ENCODE results near the gene SHISAL2B.
"Not testable (repeated sequence)": the region's sequence is repeated elsewhere in the genome, so short reads cannot be mapped to it uniquely, and the experiment has no call there.

SHISAL2B gene

DNA sequence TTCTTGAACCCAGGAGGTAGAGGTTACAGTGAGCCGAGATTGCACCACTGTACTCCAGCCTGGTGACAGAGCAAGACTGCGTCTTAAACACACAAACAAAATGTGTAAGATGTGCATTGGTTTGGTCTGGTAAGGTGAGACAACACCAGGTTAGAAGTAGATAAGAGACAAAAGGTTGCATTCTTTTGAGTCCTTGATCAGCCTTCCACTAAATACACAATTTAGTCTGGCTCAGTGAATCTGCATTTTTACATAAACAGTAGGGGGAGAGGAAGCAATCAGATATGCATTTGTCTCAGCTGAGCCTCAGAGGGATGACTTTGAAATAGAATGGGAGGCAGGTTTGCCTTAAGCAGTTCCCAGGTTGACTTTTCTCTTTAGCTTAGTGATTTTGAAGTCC lies 15.8 kb downstream of the SHISAL2B start:
- not testable (repeated sequence) for DNase-seq

DNA sequence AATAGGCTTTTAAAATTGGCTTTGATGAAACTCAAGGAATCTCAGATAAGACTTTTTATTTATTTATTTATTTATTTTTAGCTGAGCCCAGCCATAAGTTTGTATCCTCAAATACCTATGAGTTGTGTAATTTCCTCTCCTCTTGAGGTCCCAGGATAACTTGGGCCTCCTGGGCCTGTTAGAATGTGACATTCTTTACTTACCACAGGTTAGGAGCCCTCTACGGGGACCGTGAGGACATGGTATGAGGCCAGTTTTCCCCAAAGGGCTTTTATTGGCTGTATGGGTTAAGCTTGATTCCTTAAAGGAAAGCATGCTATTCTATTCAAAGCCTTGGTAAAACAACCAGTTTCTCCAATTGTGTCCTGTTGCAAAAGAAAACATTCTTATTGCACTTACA lies 16.9 kb downstream of the SHISAL2B start:
- DNase-seq, result no peak

GRCh38 chr5:64714495-64714894 lies 24.2 kb downstream of the SHISAL2B start:
- not testable (repeated sequence) for DNase-seq

GRCh38 chr5:64722588-64722987 lies 32.3 kb downstream of the SHISAL2B start:
- no peak for DNase-seq

DNA sequence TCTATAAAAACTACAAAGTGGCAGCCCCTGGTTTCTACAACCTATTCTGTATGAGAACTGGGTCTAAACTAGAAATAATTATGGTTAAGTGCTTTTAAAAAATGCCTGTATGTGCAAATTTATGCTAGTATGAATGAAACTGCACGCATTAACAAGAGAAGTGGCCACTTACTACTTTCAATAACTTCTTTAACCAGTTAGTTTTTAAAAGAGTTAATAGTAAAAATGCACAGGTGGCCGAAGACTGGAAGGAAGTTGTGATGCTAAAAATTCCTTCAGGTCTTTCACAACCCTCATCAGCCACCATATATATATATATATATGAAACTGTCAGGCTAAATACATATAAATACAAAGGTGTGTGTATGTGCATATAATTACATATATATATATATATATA lies 36.8 kb downstream of the SHISAL2B start:
- no peak for DNase-seq

GRCh38 chr5:64742411-64742810 lies 52.1 kb downstream of the SHISAL2B start:
- no peak for DNase-seq

GRCh38 chr5:64742821-64743220 lies 52.5 kb downstream of the SHISAL2B start:
- DNase-seq, result no peak

GRCh38 chr5:64744914-64745313 lies 54.6 kb downstream of the SHISAL2B start:
- DNase-seq, result no peak

- no peak for DNase-seq
Measured at GRCh38 chr5:64746446-64746845, 56.1 kb downstream of the SHISAL2B start.

DNA sequence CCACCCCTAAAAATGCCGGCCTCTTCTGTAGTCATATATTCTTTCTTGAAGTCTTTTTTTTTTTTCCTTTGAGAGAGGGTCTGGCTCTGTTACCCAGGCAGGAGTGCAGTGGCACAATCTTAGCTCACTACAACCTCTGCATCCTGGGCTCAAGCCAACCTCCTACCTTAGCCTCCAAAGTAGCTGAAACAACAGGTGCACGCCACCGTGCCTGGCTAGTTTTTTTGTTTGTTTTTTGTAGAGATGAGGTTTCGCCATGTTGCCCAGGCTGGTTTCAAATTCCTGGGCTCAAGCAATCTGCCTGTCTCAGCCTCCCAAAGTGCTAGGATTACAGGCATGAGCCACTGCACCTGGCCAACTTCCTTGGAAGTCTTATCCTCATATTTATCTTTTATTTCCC lies 59.1 kb downstream of the SHISAL2B start:
- DNase-seq, result no peak

- no peak for DNase-seq
Measured at GRCh38 chr5:64754066-64754465, 63.8 kb downstream of the SHISAL2B start.

DNA sequence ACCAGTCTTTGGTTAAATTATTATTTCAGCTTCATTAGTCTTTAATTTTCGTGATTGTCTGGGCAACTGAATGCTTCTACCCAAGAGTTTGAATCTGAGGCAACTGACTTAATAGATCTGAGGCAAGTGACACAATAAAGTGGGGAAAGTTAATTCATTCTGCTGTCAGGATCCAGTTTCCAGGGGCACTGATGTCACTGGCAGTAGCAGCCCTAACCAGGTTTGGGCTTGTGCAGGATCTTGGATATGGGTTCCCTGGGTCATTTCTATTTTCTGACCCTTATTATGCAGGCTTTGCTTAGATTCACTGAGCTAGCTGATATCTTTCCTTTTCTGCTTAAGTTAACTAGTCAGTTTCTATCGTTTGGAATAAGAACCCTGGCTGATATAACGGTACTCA lies 68.6 kb downstream of the SHISAL2B start:
- DNase-seq, result no peak

GRCh38 chr5:64759960-64760660 lies 69.8 kb downstream of the SHISAL2B start:
- DNase-seq, result no peak

DNA sequence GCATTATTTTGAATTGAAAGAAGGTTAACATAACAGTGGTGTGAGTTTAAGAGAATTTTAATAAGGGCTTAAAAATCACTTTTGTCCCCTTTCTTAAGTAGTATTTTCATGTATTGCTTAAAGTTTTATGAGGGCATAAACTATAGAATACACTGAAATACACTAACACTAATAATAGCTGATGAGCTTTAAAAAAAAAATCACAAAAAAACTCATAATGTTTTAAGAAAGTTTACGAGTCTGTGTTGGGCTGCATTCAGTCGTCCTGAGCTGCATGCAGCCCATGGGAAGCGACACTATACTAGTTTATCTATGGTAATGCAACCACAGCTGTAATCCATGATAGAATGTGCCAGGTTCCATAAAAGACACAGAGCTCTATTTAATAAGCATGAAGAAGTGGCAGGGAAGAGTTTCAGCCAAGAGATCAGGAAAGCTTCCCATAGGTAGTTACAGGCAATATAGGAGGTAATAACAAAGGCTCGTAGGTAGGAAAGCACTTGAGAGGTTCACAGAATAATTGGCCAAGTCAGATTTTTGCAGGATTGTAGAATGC lies 73.7 kb downstream of the SHISAL2B start:
- no peak for DNase-seq

DNA sequence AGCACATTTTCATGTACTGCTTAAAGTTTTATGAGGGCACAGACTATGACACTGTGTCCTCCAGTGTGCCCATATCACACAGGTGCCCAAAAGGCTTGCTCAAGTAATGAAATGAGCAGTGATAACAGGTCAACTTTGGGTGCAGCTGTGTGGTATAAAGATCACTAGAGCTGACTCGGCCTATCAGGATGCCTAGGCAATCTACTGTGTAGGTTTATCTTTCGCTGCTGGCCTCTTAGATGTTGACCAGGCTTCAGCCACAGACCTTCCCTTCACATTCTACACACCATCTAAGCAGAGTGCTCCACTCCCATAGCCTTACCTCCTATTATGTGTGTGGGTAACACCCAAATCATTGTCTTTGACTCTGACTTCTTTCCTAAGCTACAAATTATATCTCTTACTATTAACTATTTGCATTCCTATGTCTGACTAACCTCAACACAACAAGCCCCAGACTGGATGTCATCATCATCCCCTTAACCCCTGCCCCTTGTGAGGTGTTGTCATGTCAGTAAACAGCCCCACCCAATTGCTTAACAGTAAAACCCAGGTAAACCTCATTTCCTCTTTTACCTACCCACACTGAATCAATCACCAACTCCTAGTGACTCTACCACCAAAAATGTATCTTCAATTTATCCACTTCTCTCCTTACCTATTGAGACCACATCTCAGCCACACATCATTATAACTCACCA lies 75.7 kb downstream of the SHISAL2B start:
- no peak for DNase-seq

- DNase-seq, result peak; percentile 14 to 34
Measured at GRCh38 chr5:64766941-64767340, 76.6 kb downstream of the SHISAL2B start.

All from Kasumi-1 (cell line).